Tibial nerve (tissue), 4 donors: ENCODE data around the gene MUC5AC. TPM values are rescaled to one million over a fixed set of nuclear protein-coding genes. Genes with fewer than 3 reads are reported as not detected.
"Not testable (repeated sequence)": the region's sequence is repeated elsewhere in the genome, so short reads cannot be mapped to it uniquely, and the experiment has no call there.

ENCODE experiments used
- DNase-seq, 2 donors: peaks; one replicate each; pipeline ENCODE4 v3.0.0-alpha.2; 2019; ENCODE audit warnings: low spot score in 2 of 2
- H3K27ac ChIP-seq, 4 donors: fragments of 200-600 bp; sonication (generic) in 3 of 4; one replicate each; pipeline ENCODE4 v1.5.1; 2017 to 2019; ENCODE audit warnings: mild to moderate bottlenecking in 1 of 4
- H3K27me3 ChIP-seq, 2 donors: fragments of 200-600 bp; sonication (generic) in 1 of 2; one replicate each; pipeline versions ENCODE4 v1.5.1 to v1.6.0; 2017 to 2019
- H3K36me3 ChIP-seq, 3 donors: fragments of 200-600 bp; sonication (generic); one replicate each; pipeline ENCODE4 v1.5.1; 2018 to 2019
- H3K4me1 ChIP-seq, 4 donors: fragments of 200-600 bp; sonication (generic) in 3 of 4; one replicate each; pipeline ENCODE4 v1.5.1; 2017 to 2019
- H3K4me3 ChIP-seq, 4 donors: fragments of 200-600 bp; sonication (generic) in 3 of 4; one replicate each; pipeline ENCODE4 v1.5.1; 2017 to 2019; ENCODE audit warnings: mild to moderate bottlenecking in 1 of 4, moderate library complexity in 1 of 4
- H3K9me3 ChIP-seq, 4 donors: fragments of 200-600 bp; sonication (generic) in 3 of 4; one replicate each; pipeline ENCODE4 v1.5.1; 2017 to 2019
- CTCF ChIP-seq, 5 experiments: fragments of 200-600 bp in 3 of 5; fragments of 450-650 bp in 2 of 5; sonication (generic) in 3 of 5; IDR thresholded peaks; one replicate each; pipeline ENCODE4 v1.5.1; 2016 to 2019; ENCODE audit warnings: antibody characterized with exemption in 5 of 5, mild to moderate bottlenecking in 3 of 5, moderate library complexity in 2 of 5
- EP300 ChIP-seq, 2 donors: sonication (generic); formaldehyde crosslinking; IDR thresholded peaks; one replicate each; pipeline ENCODE4 v1.6.1; 2017; ENCODE audit warnings: antibody characterized with exemption in 2 of 2, mild to moderate bottlenecking in 1 of 2
- POLR2A ChIP-seq, 2 donors: fragments of 450-650 bp; IDR thresholded peaks; one replicate each; pipeline ENCODE4 v1.6.1; 2017; ENCODE audit warnings: antibody characterized with exemption in 2 of 2, mild to moderate bottlenecking in 2 of 2, moderate library complexity in 2 of 2
- WGBS, 2 donors: methylation state at CpG; one replicate each; pipeline ENCODE4 v1.1.5; 2018; 5-methylcytosine and 5-hydroxymethylcytosine counted together
- total RNA-seq, 4 donors: library from RNA; depleted of rRNA; stranded (reverse); fragments of >200 nt; gene quantifications; one replicate each; pipeline ENCODE4 v1.1.0, GENCODE V29; 2016

The MUC5AC gene
- total RNA-seq, 4 donors from 2014 or later = not detected

- 79 to 92% methylated on average over 2 of the region's 2 CpGs for WGBS, 2 donors
- Histone ChIP-seq H3K36me3 (no peaks in the 10 kb centered on the region), H3K27me3 (no peaks in the 10 kb centered on the region), H3K9me3 (peaks cover 0 to 50% (median 4%) of the 10 kb centered on the region in 4 donors), H3K27ac (no peak overlapping the region), H3K4me1 (no peaks in the 10 kb centered on the region), H3K4me3 (no peak overlapping the region)
- no peak for TF ChIP-seq CTCF (IDR thresholded peaks at IDR 0.05)
- TF ChIP-seq EP300 (IDR thresholded peaks at IDR 0.05) = no peak
- TF ChIP-seq POLR2A (IDR thresholded peaks at IDR 0.05) = no peak
- DNase-seq = no peak
Observed at GRCh38 chr11:1211838-1212237, 54.1 kb downstream of the MUC5AC start.

DNA sequence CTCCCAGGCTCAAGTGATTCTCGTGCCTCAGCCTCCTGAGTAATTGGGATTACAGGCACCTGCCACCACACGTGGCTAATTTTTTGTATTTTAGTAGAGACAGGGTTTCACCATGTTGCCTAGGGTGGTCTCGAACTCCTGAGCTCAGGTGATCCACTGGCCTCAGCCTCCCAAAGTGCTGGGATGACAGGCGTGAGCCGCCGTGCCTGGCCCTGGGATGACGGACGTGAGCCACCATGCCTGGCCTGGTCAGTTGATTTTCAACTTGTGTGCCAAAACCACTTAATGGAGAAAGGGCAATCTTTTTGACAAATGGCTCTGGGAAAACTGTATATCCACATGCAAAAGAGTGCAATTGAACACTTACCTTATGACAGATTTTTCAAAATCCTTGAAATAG is 58.1 kb downstream of the MUC5AC start:
- DNase-seq, H3K36me3 ChIP-seq, H3K27ac ChIP-seq, H3K4me3 ChIP-seq, H3K4me1 ChIP-seq: not testable (repeated sequence)
- peaks cover 0 to 37% (median 4%) of the 10 kb centered on the region in 4 donors for H3K9me3 ChIP-seq
- 74 to 89% methylated on average over 8 of the region's 8 CpGs for WGBS, 2 donors
- peaks cover 0 to 18% of the 10 kb centered on the region in 2 donors for H3K27me3 ChIP-seq

- WGBS, 2 donors = 91% methylated on average over 17 of the region's 17 CpGs
- H3K36me3 ChIP-seq = no peaks in the 10 kb centered on the region
Observed at GRCh38 chr11:1217151-1217550, 59.4 kb downstream of the MUC5AC start.

GRCh38 chr11:1218256-1218787 is 60.6 kb downstream of the MUC5AC start:
- no peak overlapping the region for H3K4me3 ChIP-seq
- H3K27ac ChIP-seq = no peak overlapping the region
- peaks cover 0 to 12% (median 0%) of the 10 kb centered on the region in 4 donors for H3K9me3 ChIP-seq
- TF ChIP-seq CTCF (IDR thresholded peaks at IDR 0.05) = no peak
- TF ChIP-seq POLR2A (IDR thresholded peaks at IDR 0.05) = no peak
- no peak for TF ChIP-seq EP300 (IDR thresholded peaks at IDR 0.05)
- no peaks in the 10 kb centered on the region for H3K36me3 ChIP-seq
- 67 to 68% methylated on average over 13 to 15 of the region's 15 CpGs for WGBS, 2 donors
- H3K4me1 ChIP-seq = peaks cover 0 to 3% (median 0%) of the 10 kb centered on the region in 4 donors
- no peak for DNase-seq
- peaks cover 0 to 43% of the 10 kb centered on the region in 2 donors for H3K27me3 ChIP-seq

More at GRCh38 chr11:1217151-1217550, 59.4 kb downstream of the MUC5AC start:
- DNase-seq = no peak
- no peak for TF ChIP-seq EP300 (IDR thresholded peaks at IDR 0.05)
- TF ChIP-seq POLR2A (IDR thresholded peaks at IDR 0.05) = no peak
- no peak for TF ChIP-seq CTCF (IDR thresholded peaks at IDR 0.05)
- Histone ChIP-seq H3K9me3 (peaks cover 0 to 24% (median 0%) of the 10 kb centered on the region in 4 donors), H3K27me3 (peaks cover 0 to 32% of the 10 kb centered on the region in 2 donors), H3K4me3 (no peak overlapping the region), H3K4me1 (no peaks in the 10 kb centered on the region), H3K27ac (no peak overlapping the region)

GRCh38 chr11:1218788-1219445 is 61.2 kb downstream of the MUC5AC start:
- H3K9me3 ChIP-seq = peaks cover 0 to 9% (median 0%) of the 10 kb centered on the region in 4 donors
- no peak for DNase-seq
- no peaks in the 10 kb centered on the region for H3K36me3 ChIP-seq
- no peak overlapping the region for H3K4me3 ChIP-seq
- TF ChIP-seq POLR2A (IDR thresholded peaks at IDR 0.05) (no peak), CTCF (IDR thresholded peaks at IDR 0.05) (no peak), EP300 (IDR thresholded peaks at IDR 0.05) (no peak)
- no peak overlapping the region for H3K27ac ChIP-seq
- peaks cover 0 to 9% (median 0%) of the 10 kb centered on the region in 4 donors for H3K4me1 ChIP-seq
- WGBS, 2 donors = 73 to 84% methylated on average over 5 to 12 of the region's 16 CpGs
- peaks cover 0 to 48% of the 10 kb centered on the region in 2 donors for H3K27me3 ChIP-seq
